H1 (cell line): ENCODE data around the gene PPP3R2. TPM values are rescaled to one million over a fixed set of nuclear protein-coding genes. Genes with fewer than 3 reads are reported as not detected.

ENCODE experiments used
- CHD7 ChIP-seq: fragments of 300-600 bp; sonication (generic); IDR thresholded peaks from 2 replicates; pipeline ENCODE4 v1.7.1; 2012; ENCODE audit warnings: low read length, moderate library complexity, mild to moderate bottlenecking, inconsistent platforms; ENCODE audit not compliant: insufficient replicate concordance
- EGR1 ChIP-seq: IDR thresholded peaks from 2 replicates; pipeline ENCODE4 v1.6.1; 2011; ENCODE audit warnings: low read depth, low read length, borderline replicate concordance
- polyA plus RNA-seq, 7 experiments: library from polyadenylated mRNA; depleted of rRNA in 3 of 7; stranded (reverse) in 5 of 7; unstranded in 2 of 7; fragments of >200 nt in 5 of 7; fragments of 200-250 nt in 2 of 7; gene quantifications; 1 replicate in 5 of 7; 2 replicates in 1 of 7; 4 replicates in 1 of 7; pipeline versions ENCODE4 v1.2.1 to v1.2.3, GENCODE V29; 2011 to 2013; ENCODE audit warnings: missing spikeins in 2 of 7, mixed read lengths in 2 of 7
- total RNA-seq: library from RNA; stranded (reverse); fragmentation: NEBNext Ultra II Directional; extraction: Animal tissue kit (Norgen Biotek cat#: 25700); gene quantifications from 2 replicates; pipeline ENCODE4 v1.2.1, GENCODE V29; 2021

PPP3R2 gene
- total and polyA plus RNA-seq, 2 of the 8 experiments (the other 6 are each of a cell fraction or from before 2014, with no cell fraction given) = not detected

- TF ChIP-seq CHD7 (no peak), EGR1 (no peak)
These were observed 44.5 kb upstream of the PPP3R2 start (continued) for GRCh38 chr9:101639311-101639710.
